GM12892 (cell line): ENCODE data around the gene PROK2.

Experiments used
- POLR2A ChIP-seq: IDR thresholded peaks from 2 replicates; pipeline ENCODE4 v1.6.1; 2011; ENCODE audit warnings: low read depth, low read length, control low read depth
- POLR2AphosphoS5 ChIP-seq: IDR thresholded peaks from 2 replicates; pipeline ENCODE4 v1.6.1; 2011; ENCODE audit warnings: low read depth, low read length, control low read depth
- TAF1 ChIP-seq: IDR thresholded peaks from 2 replicates; pipeline ENCODE4 v1.6.1; 2011; ENCODE audit warnings: low read depth, mild to moderate bottlenecking, control low read depth, low read length, borderline replicate concordance

- TF ChIP-seq POLR2A: no peak
- TF ChIP-seq POLR2AphosphoS5: no peak
- no peak for TF ChIP-seq TAF1
Measured at GRCh38 chr3:71759401-71759800, 25.5 kb downstream of the PROK2 start.
